HG03095 (cell line): ENCODE results near the gene CLEC3B.
"Not testable (repeated sequence)": the region's sequence is repeated elsewhere in the genome, so short reads cannot be mapped to it uniquely, and the experiment has no call there.

Experiments
- ATAC-seq: cut with Tn5 transposase; IDR thresholded peaks from one replicate; pipeline ENCODE4 v1.9.1; 2021; ENCODE audit warnings: moderate library complexity; ENCODE audit not compliant: unreplicated experiment

CLEC3B gene

GRCh38 chr3:45026038-45026437 is at the start of gene CLEC3B:
Gene CLEC3B (plus strand): TSS chr3:45026303. CDS start chr3:45026363, 60 bp downstream.
- no peak for ATAC-seq

GRCh38 chr3:44981220-44981619 is 44.9 kb upstream of the CLEC3B start:
- ATAC-seq, result no peak

- ATAC-seq, result no peak
Observed at GRCh38 chr3:44981751-44982150, 44.4 kb upstream of the CLEC3B start.

- ATAC-seq, result no peak
Observed at GRCh38 chr3:44982817-44983216, 43.3 kb upstream of the CLEC3B start.

GRCh38 chr3:44983484-44983941 is 42.6 kb upstream of the CLEC3B start:
- ATAC-seq, result no peak

GRCh38 chr3:44984335-44984734 is 41.8 kb upstream of the CLEC3B start:
- no peak for ATAC-seq

- not testable (repeated sequence) for ATAC-seq
Observed at GRCh38 chr3:44986330-44986729, 39.8 kb upstream of the CLEC3B start.

- no peak for ATAC-seq
Observed at GRCh38 chr3:44987332-44987731, 38.8 kb upstream of the CLEC3B start.

- no peak for ATAC-seq
Observed at GRCh38 chr3:44988073-44988472, 38.0 kb upstream of the CLEC3B start.

GRCh38 chr3:44989141-44989540 is 37.0 kb upstream of the CLEC3B start:
- ATAC-seq, result no peak

GRCh38 chr3:44989636-44990373 is 36.3 kb upstream of the CLEC3B start:
- no peak for ATAC-seq

GRCh38 chr3:44991326-44991725 is 34.8 kb upstream of the CLEC3B start:
- no peak for ATAC-seq

- no peak for ATAC-seq
Observed at GRCh38 chr3:44992555-44993470, 33.3 kb upstream of the CLEC3B start.

GRCh38 chr3:44993471-44994205 is 32.5 kb upstream of the CLEC3B start:
- ATAC-seq, result no peak

GRCh38 chr3:44995142-44995770 is 30.8 kb upstream of the CLEC3B start:
- ATAC-seq, result no peak

- ATAC-seq, result no peak
Observed at GRCh38 chr3:44996556-44996969, 29.5 kb upstream of the CLEC3B start.

- ATAC-seq, result no peak
Observed at GRCh38 chr3:44999782-45000181, 26.3 kb upstream of the CLEC3B start.

- no peak for ATAC-seq
Observed at GRCh38 chr3:45000823-45001222, 25.3 kb upstream of the CLEC3B start.

- no peak for ATAC-seq
Observed at GRCh38 chr3:45001738-45002137, 24.4 kb upstream of the CLEC3B start.

- ATAC-seq, result no peak
Observed at GRCh38 chr3:45002139-45002660, 23.9 kb upstream of the CLEC3B start.
